Measurements from ENCODE around the gene ATXN3L.

The ATXN3L gene

DNA sequence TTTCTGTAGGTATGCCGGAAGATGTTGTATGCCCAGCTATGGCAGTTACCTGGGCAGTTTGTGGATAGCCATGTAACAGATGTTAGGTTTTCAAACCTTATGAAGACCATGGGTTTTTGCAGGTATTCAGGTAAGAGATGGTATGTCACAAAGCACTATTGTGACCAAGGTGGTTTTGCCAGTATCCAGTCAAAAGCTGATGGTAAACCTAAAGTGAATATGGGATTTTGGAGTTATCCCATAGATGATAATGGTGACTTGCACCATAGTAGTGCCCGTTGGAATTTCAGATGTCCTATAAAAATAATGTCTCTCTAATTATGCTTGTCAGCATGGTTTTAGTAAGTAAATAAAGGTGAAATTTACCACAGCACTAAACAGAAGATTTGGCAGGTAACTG lies at the start of gene ATXN3L:
Gene ATXN3L (minus strand): TSS at position 101 of the 400 bp plus-strand sequence. CDS start 119 bp downstream, outside the sequence.
- no peak for DNase-seq

DNA sequence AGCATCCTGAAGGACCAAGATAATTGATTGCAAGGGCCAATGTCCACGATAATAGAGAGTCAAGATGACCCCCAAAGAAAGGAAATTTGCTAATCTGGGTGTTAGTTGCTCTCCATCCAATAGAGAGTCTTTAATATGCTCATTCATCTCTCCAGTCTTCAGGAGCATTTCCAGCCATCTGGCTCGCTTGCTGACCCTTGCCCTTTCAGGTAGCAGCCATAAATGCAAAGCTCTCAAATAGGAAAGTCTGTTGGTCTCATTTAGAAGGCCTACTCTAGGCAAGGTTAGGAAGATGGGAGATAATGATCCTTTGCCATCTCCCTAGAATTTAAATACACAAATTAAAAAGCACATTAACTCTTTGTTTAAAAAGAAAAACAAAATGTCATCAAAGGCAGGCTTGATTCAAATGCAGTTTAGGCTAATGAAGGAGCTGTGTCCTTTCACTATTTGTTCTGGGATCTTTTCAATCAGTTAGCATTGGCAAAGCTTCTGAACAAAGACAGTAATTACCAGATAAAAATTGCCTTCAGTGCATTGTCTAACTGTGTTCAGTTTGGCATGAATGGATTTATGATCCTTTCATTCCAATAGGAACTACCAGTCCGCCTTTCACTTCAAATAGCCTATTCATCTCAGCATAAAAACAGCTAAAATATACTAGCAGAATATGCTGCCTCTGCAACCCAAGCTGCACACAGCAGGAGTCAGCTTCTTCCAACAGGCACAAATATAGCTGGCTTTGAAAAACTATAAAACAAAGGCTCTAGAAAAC lies 49.6 kb upstream of the ATXN3L start:
- DNase-seq: no peak

DNA sequence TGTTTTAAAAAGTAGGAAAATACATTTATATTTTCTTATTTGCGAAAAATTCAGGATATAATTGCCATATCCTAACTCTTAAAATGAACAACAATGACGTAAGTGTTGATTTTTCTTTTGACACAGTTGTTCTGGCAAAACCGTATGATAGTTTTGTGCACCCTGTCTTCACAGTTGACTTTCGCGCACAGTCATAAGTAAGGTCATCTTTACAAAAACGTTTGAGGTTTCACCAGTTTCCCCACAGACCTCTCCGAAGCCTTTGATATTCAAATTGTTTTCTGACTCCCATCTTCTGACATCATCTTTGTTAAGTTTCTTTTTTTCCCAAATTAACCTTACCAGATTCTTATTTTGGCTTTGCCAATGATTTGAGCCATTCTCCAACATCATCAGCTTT lies 48.1 kb upstream of the ATXN3L start:
- DNase-seq: no peak

DNA sequence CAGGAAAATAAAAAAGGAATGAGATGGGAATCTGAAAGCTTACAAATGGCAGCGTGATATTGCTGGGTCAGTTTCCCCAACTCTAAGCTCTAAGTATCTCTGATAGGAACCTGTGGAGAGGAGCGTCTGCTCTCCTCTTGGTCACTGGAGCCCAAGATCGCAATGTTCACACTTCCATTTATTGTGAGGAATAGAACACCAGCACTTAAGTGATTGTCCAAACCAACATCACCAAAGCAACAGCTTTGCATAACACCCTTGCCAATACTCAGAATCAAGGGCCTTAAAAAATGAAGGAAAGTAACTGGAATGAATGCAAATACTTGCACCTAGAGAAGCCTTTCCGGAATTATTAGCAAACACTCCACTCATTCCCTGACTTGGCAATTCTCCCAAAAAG lies 46.8 kb upstream of the ATXN3L start:
- DNase-seq: no peak

DNA sequence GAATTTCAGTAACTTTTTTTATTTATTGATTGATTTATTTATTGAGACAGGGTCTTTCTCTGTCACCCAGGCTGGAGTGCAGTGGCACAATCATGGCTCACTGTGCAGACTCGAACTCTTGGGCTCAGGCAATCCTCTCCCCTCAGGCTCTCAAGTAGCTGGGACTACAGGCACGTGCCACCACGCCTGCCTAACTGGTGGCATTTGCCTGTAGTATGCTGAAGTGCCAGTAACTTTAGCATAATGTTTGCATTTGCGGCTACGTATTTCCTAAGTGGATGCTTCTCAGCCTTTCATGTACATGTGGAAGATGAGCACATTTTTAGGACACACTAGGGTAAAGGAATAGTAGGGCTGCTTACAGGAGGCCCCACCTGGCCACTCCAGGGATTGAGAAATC lies 45.3 kb upstream of the ATXN3L start:
- no peak for DNase-seq

DNA sequence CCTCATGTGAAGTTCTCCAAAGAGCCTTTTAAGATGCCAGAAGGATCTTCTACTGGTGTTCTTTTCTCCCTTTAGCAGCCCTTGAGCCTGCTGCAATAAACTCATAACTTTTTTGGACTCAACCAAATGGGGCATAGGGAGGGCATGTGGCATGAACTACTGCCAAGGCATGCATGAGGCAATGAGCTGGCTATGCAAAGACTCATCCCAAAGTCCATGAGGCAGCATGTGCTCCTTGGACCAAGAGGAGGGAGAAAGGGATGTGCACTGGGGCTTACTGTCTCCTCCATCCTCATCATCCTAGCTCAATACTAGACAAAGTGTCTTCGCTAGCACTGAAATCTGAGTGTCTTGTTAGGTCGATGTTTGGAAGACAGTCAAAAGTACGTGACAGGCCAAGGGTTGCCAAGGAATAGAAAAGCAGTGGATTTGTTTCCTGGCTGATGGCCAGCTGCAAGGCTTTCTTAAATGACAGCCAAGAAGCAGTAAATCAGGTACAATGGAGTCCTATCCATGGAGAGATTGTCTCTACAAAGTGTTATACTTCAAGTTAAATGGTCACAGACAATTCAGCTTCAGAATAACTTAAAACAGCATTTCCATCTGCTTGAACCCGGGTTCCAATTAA lies 44.5 kb upstream of the ATXN3L start:
- no peak for DNase-seq

DNA sequence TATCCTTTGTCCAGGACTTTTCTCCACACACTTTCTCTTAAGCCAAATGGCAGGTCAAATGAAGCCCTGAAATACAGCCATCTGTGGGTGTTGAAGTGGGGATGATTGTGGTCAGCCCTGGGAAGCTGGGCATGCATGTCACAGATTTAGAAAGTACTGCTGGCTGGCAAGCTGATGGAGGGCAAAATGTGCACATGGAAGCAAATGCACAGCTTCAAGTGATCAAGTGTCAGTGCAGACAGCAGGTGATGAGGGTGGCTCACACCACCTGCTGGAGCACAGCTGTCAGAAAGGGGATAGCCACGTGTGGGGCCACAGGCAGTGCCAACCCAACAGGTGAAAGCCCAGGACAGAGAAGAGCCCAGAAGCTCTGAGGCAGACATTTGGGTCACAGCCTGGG lies 40.3 kb upstream of the ATXN3L start:
- peak; percentile 34 for DNase-seq

DNA sequence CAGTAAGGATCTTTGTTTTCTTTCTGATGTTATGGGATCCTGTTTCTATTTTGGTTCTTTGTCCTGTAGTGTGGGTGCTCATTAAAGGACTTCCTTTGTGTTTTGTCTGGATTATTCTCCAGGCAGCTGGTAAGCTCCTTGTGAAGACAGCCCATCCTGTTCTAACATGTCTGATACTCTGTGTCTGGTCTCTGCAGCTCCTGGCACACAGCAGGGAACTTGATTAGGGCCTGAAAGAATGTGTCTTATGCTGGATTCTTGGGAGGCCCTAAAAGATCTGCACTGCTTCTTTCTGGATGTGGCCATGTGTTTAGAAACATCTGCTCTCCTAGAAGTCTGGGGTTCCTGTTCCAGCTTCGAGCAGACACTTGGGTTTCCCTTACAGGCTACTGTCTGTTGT lies 38.1 kb upstream of the ATXN3L start:
- DNase-seq: peak; percentile 89

DNA sequence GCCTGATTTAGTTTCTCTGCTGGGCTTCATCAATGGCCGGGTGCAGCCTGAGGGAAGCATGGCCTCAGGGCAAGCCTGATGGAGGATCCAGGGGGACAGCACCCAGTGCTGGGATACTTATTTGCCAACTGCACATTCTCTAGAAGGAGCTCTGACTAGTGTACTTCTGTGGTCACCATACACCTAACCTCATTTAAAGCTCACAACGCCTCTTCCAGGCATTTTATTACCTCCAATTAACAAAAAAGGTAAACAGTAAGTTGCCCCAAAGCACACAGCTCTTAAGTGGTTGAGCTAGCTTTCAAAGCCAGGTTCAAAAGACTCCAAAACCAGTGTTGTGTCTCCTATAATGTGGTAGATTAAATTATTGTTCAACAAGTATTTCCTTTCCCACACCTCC lies 26.8 kb upstream of the ATXN3L start:
- no peak for DNase-seq

DNA sequence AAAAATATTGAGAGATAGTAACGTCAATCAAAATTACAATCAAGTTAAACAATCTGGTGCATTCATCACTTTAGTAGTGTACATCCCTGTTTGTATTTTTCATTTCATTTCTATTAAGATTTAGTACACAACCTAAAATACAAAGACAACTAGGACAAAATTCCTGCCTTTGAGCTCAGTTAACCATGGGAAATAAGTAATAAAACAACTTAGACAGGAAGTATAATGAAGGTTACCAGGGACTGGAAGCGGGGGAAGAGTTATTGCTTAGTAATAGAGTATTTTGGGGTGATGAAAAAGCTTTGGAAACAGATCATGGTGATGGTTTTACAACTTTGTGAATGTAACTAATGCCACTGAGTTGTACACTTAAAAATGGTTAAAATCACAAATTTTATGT lies 25.6 kb upstream of the ATXN3L start:
- DNase-seq: no peak

DNA sequence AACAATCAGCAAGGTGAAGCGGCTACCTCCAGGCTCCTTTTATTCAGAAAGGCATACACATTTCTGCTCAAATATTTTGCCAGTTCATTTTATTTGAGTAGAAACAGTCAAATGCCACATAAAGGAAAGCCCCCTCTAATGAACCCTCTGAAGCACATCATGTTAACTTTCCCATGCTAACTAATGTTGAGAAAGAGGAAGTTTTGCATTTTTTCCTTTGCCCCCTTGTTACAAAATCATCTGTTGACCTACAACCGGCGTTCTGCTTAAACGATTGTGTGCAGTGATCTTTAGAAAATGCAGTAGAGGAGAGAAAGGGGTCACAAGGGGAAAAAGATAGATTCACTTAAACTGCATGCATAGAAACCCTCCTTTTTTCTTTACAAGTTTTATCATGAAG lies 25.2 kb upstream of the ATXN3L start:
- no peak for DNase-seq

DNA sequence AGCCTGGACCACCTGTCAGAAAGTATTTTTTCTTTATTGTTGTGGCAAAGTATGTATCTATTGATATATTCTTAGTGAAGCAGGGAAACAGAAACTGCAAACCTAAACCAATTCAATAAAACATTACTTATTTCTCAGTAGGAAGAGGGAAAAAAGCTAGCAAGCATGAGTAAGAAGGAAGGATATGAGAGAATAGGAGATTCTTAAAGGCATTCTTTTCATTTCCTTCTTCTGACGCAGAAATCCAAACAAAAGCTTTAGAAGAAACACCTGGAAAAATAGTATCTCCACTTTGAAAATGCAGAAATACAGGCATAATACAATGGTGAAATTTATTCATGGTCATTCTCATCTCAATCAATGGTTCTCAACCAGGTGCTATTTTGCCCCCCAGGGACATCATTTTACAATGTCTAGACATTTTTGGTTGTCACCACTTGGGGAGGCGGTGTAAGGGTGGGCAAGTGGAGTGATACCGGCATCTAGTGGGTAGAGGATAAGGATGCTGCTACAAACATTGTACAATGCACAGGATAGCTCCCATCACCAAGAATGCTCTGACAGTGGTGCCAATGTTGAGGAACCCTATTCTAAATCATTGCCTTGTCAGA lies 21.7 kb upstream of the ATXN3L start:
- no peak for DNase-seq

DNA sequence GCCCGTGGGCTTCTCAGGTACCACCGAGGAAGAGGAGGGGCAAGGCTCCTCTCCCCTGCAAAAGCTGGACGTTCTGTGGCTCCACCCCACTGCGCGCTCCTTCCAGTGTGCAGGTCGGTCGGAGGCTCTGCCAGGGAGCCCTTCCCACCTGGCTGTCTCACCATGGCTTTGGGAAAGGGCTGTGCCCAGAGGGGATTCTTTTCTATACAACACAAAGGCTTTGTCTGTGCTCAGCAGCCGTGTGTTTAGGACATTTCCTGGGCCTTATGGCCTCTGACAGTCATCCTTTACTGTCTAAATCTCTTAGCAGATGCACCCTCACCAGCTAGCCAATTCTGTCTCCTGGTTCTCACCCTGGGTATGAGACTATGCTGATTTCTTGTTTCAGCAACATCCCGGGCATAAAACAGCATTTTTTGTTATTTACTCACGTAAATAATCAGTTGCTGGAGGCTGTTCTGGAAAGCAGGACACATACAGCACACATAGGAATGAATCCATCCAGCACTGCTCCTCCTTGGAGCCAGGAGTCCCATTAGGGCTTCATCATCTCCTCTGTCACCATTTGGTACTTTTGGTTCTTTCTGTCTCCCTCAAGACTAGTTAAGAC lies 20.4 kb upstream of the ATXN3L start:
- DNase-seq: no peak

DNA sequence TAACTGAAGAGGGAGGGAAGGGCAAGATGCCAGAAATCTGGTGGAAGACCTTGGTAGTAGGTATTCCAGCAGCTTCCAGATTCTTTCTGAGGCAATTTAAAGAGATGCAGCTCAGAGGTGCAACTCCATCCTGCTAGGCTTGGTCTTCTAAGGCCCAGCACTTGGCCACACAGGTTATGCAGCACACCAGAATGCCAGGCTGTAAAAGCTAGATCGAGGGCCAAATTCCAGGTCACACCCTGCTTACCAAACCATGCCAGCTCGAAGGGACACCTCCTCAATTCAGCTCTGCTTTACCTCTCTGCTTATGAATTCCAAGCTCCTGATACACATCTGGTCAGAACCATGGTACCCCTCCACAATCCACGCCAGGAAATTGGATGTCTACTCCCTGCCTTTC lies 19.8 kb upstream of the ATXN3L start:
- DNase-seq: no peak

DNA sequence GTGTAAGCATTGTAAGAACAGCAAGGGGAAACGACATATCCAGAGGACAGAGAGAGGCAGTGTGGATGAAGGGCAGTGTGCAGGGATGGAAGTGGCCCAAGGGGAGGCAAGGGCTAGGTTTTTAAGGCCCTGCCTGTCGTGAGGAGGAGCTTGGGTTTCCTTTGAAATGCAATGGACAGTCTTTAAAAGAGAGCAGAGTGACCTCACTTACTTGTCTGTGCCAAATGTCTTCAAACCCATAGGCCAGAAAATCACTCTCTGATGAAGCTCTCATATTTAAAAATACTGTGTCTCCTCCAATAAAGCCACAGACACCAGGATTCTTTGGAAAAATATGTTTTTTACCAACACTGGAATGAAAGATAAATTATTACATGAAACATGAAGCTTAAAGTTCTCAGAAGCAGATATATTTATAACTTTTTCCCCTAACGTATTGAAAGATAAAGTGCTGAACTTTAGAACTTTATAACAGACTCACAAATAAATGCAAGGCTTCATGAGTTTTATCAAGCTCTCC lies 19.2 kb upstream of the ATXN3L start:
- DNase-seq: no peak

DNA sequence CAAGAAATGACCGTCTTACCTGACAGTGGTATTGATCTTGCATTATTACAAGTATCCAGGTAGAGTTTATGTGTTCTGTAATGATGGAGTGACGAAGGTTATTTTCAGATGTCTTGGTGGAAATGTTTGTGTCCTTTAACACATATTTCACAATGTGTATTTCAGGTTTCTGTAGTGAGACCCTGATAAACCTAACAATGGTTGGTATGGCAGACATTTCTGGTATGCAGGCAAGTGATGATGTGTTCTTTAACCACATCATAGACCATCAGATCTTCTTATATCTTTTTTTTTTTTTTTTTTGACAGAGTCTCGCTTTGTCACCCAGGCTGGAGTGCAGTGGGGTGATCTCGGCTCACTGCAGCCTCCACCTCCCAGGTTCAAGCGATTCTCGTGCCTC lies 14.6 kb upstream of the ATXN3L start:
- no peak for DNase-seq

DNA sequence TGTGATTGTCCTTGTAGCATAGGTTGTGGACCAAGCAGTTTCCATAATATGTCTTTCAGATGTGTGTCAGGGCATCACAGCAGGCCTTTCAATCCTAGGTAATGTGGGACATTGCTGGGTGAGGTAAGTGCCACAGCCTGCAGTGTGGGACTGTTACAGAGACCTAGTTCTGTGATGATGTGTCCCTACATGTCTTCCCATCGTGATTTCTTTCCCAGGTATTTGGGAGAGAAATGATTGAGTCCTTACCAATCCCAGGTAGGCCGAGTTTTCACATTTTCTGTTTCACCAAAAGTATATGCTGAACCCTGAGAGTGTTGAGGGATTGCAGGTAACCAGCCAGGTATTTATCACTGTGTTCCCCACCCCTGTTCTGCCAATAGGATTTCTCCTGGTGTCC lies 10.6 kb upstream of the ATXN3L start:
- DNase-seq: no peak

DNA sequence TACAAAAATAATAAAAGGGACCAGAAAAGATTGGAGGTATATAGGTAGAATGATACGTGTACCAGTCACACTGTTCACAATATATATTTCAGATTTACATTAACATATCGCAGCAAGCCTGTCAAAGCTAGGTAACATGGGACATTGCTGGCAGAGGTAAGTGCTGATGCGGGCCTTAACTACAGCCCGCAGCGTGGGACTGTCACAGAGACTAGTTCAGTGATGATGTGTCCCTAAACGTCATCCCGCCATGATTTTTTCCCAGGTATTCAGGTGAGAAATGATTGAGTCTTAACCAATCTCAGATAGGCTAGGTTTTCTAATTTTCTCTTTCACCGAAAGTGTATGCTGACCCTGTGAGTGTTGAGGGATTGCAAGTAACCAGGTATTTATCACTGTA lies 7.8 kb upstream of the ATXN3L start:
- DNase-seq: no peak

DNA sequence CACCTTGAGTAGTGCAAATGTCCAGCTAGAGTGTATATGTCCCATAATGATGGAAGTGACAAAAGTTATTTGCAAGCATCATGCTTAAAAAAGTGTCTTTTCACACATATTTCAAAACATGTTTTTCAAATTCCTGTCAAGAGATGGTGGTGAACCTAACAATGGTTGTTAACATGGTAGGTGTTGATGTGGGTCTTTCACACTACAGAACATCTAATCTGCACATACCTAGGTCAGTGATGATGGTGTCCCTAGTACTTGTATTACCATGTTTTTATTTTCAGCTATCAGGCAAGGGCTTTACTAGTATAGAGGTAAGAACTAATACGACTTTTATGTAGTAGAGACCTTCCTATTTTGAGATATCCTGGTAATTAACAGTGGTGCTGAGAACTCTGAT lies 3.4 kb upstream of the ATXN3L start:
- no peak for DNase-seq

DNA sequence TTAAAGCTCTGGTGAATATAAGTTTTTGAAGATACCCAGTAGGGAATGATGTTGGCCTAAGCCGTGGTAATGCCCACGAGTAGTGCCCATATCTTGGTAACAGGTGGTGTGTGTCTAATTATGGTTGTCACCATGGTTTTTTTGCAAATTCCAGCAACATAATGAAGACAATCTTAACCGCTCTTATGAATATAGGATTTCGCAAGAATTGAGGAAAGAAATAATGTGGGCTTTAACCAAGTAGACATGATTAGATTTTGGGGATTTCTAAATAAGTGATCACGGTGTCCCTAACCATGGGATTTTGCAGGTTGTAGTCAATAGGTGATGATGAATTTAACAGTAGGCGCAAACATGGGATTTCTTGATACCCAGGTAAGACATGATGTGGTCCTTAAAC lies 2.5 kb downstream of the ATXN3L start:
- DNase-seq: no peak

DNA sequence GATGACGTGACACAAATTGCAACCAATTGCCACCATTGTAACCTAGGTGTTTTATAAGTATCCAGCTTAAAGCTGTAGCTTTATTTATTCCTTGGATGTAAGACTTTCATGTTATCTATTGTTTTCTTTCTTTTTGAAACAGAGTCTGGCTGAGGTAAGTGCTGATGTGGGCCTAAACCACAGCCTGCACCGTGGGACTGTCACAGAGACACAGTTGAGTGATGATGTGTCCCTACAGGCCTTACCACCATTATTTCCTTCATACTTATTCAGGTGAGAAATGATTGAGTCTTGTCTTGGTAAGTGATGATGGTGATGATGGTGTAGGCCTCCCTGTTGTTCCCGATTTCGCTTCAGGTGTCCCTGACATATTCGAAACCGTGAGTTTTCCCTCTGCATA lies 8.3 kb downstream of the ATXN3L start:
- no peak for DNase-seq

DNA sequence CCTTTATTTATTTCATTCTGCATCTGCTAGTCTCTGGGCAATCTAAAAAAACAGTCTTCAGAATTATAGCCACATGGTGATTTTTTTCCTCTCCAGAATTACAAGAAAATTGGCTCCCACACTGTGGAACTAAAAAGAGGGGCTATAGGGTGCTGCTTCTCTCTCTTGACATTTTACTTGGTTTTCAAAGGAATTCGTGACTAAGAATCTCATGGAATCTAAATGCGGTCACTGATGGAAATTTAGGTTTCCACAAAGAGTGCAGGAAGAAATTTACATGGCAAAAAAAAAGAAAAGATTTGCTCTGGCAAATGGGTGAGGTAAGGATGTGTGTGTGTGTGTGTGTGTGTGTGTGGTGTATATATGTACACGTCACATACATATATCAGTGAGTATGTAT lies 10.2 kb downstream of the ATXN3L start:
- no peak for DNase-seq

DNA sequence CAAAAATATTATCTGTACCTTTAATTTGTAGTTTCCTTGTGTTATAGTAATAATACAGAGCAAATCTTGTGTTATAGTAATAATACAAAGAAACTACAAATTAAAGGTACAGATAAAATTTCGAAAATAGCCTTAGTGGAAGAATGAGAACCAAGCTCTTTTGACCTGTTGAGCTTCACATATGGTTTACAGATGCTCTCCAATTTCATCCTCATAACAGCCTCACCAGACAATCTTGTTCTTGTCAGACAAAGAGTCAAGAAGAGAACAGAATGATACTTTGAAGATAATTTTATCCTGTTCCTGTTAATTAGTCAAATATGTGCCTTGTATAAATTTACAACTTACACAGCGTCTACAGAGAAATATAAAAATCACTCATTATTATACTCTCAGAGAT lies 12.8 kb downstream of the ATXN3L start:
- no peak for DNase-seq

DNA sequence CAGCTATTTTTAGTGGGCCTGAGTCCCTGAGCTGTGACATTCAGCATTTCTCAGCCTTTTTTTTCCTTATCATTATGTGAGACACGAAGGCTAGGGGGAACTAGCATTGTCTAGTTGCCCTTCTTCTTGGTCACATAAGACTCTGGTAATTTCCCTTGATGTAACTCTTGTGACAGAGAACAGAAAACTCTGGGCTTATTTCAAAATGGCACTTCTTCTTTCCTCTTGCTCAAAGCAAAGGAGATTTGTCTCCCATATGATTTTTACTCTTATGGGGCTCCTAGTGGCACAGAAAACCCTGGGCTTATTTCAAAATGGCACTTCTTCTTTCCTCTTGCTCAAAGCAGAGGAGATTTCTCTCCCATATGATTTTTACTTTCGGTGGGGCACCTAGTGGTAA lies 14.7 kb downstream of the ATXN3L start:
- no peak for DNase-seq

Measured in DMS 273 treated with DMSO at 0.1 percent for 48 hours (cell line).